ENCODE results near the gene DACT2.
"Not testable (repeated sequence)": the region's sequence is repeated elsewhere in the genome, so short reads cannot be mapped to it uniquely, and the experiment has no call there.

The DACT2 gene

GRCh38 chr6:168270274-168271172 is 49.1 kb downstream of the DACT2 start:
- no peak for DNase-seq
- H3K9me3 ChIP-seq (ENCODE audit: insufficient read depth, low read length, severe bottlenecking) = no peaks in the 10 kb centered on the region
- no peak overlapping the region for H3K9ac ChIP-seq (ENCODE audit: low read depth, low read length)
- no peaks in the 10 kb centered on the region for H3K36me3 ChIP-seq (ENCODE audit: insufficient read depth, low read length)
- H3K27me3 ChIP-seq (ENCODE audit: insufficient read depth, low read length, poor library complexity) = no peaks in the 10 kb centered on the region
- no peak overlapping the region for H3K27ac ChIP-seq (ENCODE audit: low read length)
- H2AFZ ChIP-seq (ENCODE audit: low read depth, low read length) = no peak overlapping the region
- H3K4me2 ChIP-seq (ENCODE audit: insufficient read depth, low read length) = no peak overlapping the region
- H3K4me3 ChIP-seq (ENCODE audit: low read depth in 1 of 2, low read length in 2 of 2) = no peak overlapping the region
- no peaks in the 10 kb centered on the region for H3K4me1 ChIP-seq (ENCODE audit: insufficient read depth, low read length)
- H4K20me1 ChIP-seq (ENCODE audit: insufficient read depth, low read length) = no peaks in the 10 kb centered on the region
- H3K79me2 ChIP-seq (ENCODE audit: insufficient read depth, low read length) = no peaks in the 10 kb centered on the region
- TF ChIP-seq EZH2 (IDR thresholded peaks at IDR 0.05; ENCODE audit: borderline replicate concordance, low read depth, low read length, severe bottlenecking) = no peak
- TF ChIP-seq CTCF (IDR thresholded peaks at IDR 0.05; ENCODE audit: borderline replicate concordance, extremely low read depth, low read length, poor library complexity, severe bottlenecking) = no peak
- no peak for ATAC-seq (ENCODE audit: insufficient read depth, low read depth)

GRCh38 chr6:168269455-168270243 is 49.9 kb downstream of the DACT2 start:
- Histone ChIP-seq H3K27me3 (ENCODE audit: insufficient read depth, low read length, poor library complexity) (no peaks in the 10 kb centered on the region), H3K4me3 (ENCODE audit: low read depth in 1 of 2, low read length in 2 of 2) (no peak overlapping the region), H3K4me2 (ENCODE audit: insufficient read depth, low read length) (no peak overlapping the region), H3K27ac (ENCODE audit: low read length) (no peak overlapping the region), H3K9me3 (ENCODE audit: insufficient read depth, low read length, severe bottlenecking) (no peaks in the 10 kb centered on the region), H3K36me3 (ENCODE audit: insufficient read depth, low read length) (no peaks in the 10 kb centered on the region), H4K20me1 (ENCODE audit: insufficient read depth, low read length) (no peaks in the 10 kb centered on the region), H3K4me1 (ENCODE audit: insufficient read depth, low read length) (no peaks in the 10 kb centered on the region), H3K79me2 (ENCODE audit: insufficient read depth, low read length) (no peaks in the 10 kb centered on the region), H3K9ac (ENCODE audit: low read depth, low read length) (no peak overlapping the region), H2AFZ (ENCODE audit: low read depth, low read length) (no peak overlapping the region)
- TF ChIP-seq EZH2 (IDR thresholded peaks at IDR 0.05; ENCODE audit: borderline replicate concordance, low read depth, low read length, severe bottlenecking) (no peak), CTCF (IDR thresholded peaks at IDR 0.05; ENCODE audit: borderline replicate concordance, extremely low read depth, low read length, poor library complexity, severe bottlenecking) (no peak)
- no peak for DNase-seq
- ATAC-seq (ENCODE audit: insufficient read depth, low read depth) = no peak

- ATAC-seq (ENCODE audit: insufficient read depth, low read depth) = no peak
- no peak for TF ChIP-seq EZH2 (IDR thresholded peaks at IDR 0.05; ENCODE audit: borderline replicate concordance, low read depth, low read length, severe bottlenecking)
- TF ChIP-seq CTCF (IDR thresholded peaks at IDR 0.05; ENCODE audit: borderline replicate concordance, extremely low read depth, low read length, poor library complexity, severe bottlenecking) = no peak
- no peak overlapping the region for H3K4me2 ChIP-seq (ENCODE audit: insufficient read depth, low read length)
Observed at GRCh38 chr6:168268755-168269154, 50.8 kb downstream of the DACT2 start.

GRCh38 chr6:168267779-168268178 is 51.8 kb downstream of the DACT2 start:
- not testable (repeated sequence) for H3K9ac ChIP-seq (ENCODE audit: low read depth, low read length); H3K27me3 ChIP-seq (ENCODE audit: insufficient read depth, low read length, poor library complexity); H3K4me2 ChIP-seq (ENCODE audit: insufficient read depth, low read length); DNase-seq; ATAC-seq (ENCODE audit: insufficient read depth, low read depth); H3K27ac ChIP-seq (ENCODE audit: low read length); H3K79me2 ChIP-seq (ENCODE audit: insufficient read depth, low read length); H3K4me3 ChIP-seq (ENCODE audit: low read depth in 1 of 2, low read length in 2 of 2); H4K20me1 ChIP-seq (ENCODE audit: insufficient read depth, low read length); H3K9me3 ChIP-seq (ENCODE audit: insufficient read depth, low read length, severe bottlenecking); H3K36me3 ChIP-seq (ENCODE audit: insufficient read depth, low read length); H3K4me1 ChIP-seq (ENCODE audit: insufficient read depth, low read length); H2AFZ ChIP-seq (ENCODE audit: low read depth, low read length)

More at GRCh38 chr6:168268755-168269154, 50.8 kb downstream of the DACT2 start:
- no peak overlapping the region for H3K27ac ChIP-seq (ENCODE audit: low read length)
- H2AFZ ChIP-seq (ENCODE audit: low read depth, low read length) = no peak overlapping the region
- H3K9ac ChIP-seq (ENCODE audit: low read depth, low read length) = no peak overlapping the region
- no peaks in the 10 kb centered on the region for H3K36me3 ChIP-seq (ENCODE audit: insufficient read depth, low read length)
- no peaks in the 10 kb centered on the region for H3K79me2 ChIP-seq (ENCODE audit: insufficient read depth, low read length)
- DNase-seq = no peak
- H3K4me1 ChIP-seq (ENCODE audit: insufficient read depth, low read length) = no peaks in the 10 kb centered on the region
- no peak overlapping the region for H3K4me3 ChIP-seq (ENCODE audit: low read depth in 1 of 2, low read length in 2 of 2)
- no peaks in the 10 kb centered on the region for H4K20me1 ChIP-seq (ENCODE audit: insufficient read depth, low read length)
- no peaks in the 10 kb centered on the region for H3K9me3 ChIP-seq (ENCODE audit: insufficient read depth, low read length, severe bottlenecking)
- H3K27me3 ChIP-seq (ENCODE audit: insufficient read depth, low read length, poor library complexity) = no peaks in the 10 kb centered on the region
